Tibial nerve (tissue), 4 donors: ENCODE measurements around the gene DCAF6. TPM values are rescaled to one million over a fixed set of nuclear protein-coding genes. Genes with fewer than 3 reads are reported as not detected.
A peak's percentile ranks its signal among the peaks of the same experiment; 100 is the strongest.

ENCODE experiments used
- DNase-seq, 2 donors: peaks; one replicate each; pipeline ENCODE4 v3.0.0-alpha.2; 2019; ENCODE audit warnings: low spot score in 2 of 2
- H3K27ac ChIP-seq, 4 donors: fragments of 200-600 bp; sonication (generic) in 3 of 4; one replicate each; pipeline ENCODE4 v1.5.1; 2017 to 2019; ENCODE audit warnings: mild to moderate bottlenecking in 1 of 4
- H3K27me3 ChIP-seq, 2 donors: fragments of 200-600 bp; sonication (generic) in 1 of 2; one replicate each; pipeline versions ENCODE4 v1.5.1 to v1.6.0; 2017 to 2019
- H3K36me3 ChIP-seq, 3 donors: fragments of 200-600 bp; sonication (generic); one replicate each; pipeline ENCODE4 v1.5.1; 2018 to 2019
- H3K4me1 ChIP-seq, 4 donors: fragments of 200-600 bp; sonication (generic) in 3 of 4; one replicate each; pipeline ENCODE4 v1.5.1; 2017 to 2019
- H3K4me3 ChIP-seq, 4 donors: fragments of 200-600 bp; sonication (generic) in 3 of 4; one replicate each; pipeline ENCODE4 v1.5.1; 2017 to 2019; ENCODE audit warnings: mild to moderate bottlenecking in 1 of 4, moderate library complexity in 1 of 4
- H3K9me3 ChIP-seq, 4 donors: fragments of 200-600 bp; sonication (generic) in 3 of 4; one replicate each; pipeline ENCODE4 v1.5.1; 2017 to 2019
- EP300 ChIP-seq, 2 donors: sonication (generic); formaldehyde crosslinking; IDR thresholded peaks; one replicate each; pipeline ENCODE4 v1.6.1; 2017; ENCODE audit warnings: antibody characterized with exemption in 2 of 2, mild to moderate bottlenecking in 1 of 2
- POLR2A ChIP-seq, 2 donors: fragments of 450-650 bp; IDR thresholded peaks; one replicate each; pipeline ENCODE4 v1.6.1; 2017; ENCODE audit warnings: antibody characterized with exemption in 2 of 2, mild to moderate bottlenecking in 2 of 2, moderate library complexity in 2 of 2
- WGBS, 2 donors: methylation state at CpG; one replicate each; pipeline ENCODE4 v1.1.5; 2018; 5-methylcytosine and 5-hydroxymethylcytosine counted together
- total RNA-seq, 4 donors: library from RNA; depleted of rRNA; stranded (reverse); fragments of >200 nt; gene quantifications; one replicate each; pipeline ENCODE4 v1.1.0, GENCODE V29; 2016
- TF ChIP-seq, protein P1 (sequence below), 5 experiments: fragments of 200-600 bp in 3 of 5; fragments of 450-650 bp in 2 of 5; sonication (generic) in 3 of 5; IDR thresholded peaks; one replicate each; pipeline ENCODE4 v1.5.1; 2016 to 2019; ENCODE audit warnings: antibody characterized with exemption in 5 of 5, mild to moderate bottlenecking in 3 of 5, moderate library complexity in 2 of 5

DCAF6 gene
- total RNA-seq, 4 donors from 2014 or later, result 75.7 to 118 (median 77.4) TPM

- Histone ChIP-seq H3K36me3 (peaks cover 0 to 31% (median 0%) of the 10 kb centered on the region in 3 donors), H3K4me3 (no peak overlapping the region), H3K27ac (peak overlapping the region in 2 of 4 donors; percentile 58 to 68), H3K9me3 (no peaks in the 10 kb centered on the region), H3K4me1 (peaks cover 0 to 41% (median 10%) of the 10 kb centered on the region in 4 donors), H3K27me3 (no peaks in the 10 kb centered on the region)
- 55 to 91% methylated on average over 5 to 8 of the region's 8 CpGs for WGBS, 2 donors
- no peak for TF ChIP-seq POLR2A (IDR thresholded peaks at IDR 0.05)
- TF ChIP-seq, protein P1, sequence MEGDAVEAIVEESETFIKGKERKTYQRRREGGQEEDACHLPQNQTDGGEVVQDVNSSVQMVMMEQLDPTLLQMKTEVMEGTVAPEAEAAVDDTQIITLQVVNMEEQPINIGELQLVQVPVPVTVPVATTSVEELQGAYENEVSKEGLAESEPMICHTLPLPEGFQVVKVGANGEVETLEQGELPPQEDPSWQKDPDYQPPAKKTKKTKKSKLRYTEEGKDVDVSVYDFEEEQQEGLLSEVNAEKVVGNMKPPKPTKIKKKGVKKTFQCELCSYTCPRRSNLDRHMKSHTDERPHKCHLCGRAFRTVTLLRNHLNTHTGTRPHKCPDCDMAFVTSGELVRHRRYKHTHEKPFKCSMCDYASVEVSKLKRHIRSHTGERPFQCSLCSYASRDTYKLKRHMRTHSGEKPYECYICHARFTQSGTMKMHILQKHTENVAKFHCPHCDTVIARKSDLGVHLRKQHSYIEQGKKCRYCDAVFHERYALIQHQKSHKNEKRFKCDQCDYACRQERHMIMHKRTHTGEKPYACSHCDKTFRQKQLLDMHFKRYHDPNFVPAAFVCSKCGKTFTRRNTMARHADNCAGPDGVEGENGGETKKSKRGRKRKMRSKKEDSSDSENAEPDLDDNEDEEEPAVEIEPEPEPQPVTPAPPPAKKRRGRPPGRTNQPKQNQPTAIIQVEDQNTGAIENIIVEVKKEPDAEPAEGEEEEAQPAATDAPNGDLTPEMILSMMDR (IDR thresholded peaks at IDR 0.05), result peak; percentile 76 to 89 (median 81)
- peak; percentile 67 to 78 for DNase-seq
Observed at GRCh38 chr1:168082008-168082876, 145.8 kb downstream of the DCAF6 start.

DNA sequence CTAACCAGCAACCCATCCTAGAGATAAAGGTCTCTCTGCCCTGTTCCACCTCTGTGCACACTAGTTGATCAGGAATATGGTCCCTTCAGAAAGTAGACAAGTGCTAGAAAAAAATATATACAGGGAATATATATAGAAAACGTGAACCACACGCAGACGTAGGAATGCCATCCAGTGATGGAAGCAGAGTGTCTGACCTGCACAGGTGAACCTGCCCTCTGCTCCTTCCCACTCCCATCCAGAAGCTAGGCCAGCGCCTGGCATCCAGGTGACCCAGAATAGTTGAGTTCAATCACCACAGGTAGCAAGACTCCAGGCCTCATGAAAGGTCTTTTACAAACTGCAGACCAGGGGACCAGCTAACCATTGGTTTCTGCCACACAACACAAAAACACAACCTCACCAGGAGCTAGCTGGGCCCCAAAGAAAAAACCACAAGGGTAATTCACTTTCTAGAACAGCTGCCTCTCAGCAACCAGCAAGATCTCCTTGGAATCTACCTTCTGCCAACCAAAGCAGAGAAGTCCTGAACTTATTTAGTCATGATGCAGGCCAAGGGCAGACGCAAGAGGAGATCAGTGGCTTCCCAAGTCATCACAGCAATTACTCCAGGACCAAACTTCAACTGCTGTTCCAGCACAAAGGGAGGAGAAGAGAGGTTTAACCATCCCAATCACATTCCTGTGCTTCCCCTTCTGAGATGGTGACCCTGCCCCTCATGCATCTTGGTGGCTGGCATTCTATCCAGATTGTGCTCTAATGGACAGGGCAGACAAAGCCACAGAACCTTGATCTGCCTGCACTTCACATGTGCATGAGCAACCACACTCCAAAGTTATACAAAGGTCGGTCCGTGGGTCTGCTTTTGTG, 147.2 kb downstream of the DCAF6 start:
- H3K27me3 ChIP-seq, result no peaks in the 10 kb centered on the region
- H3K4me3 ChIP-seq, result no peak overlapping the region
- TF ChIP-seq POLR2A (IDR thresholded peaks at IDR 0.05) (no peak), EP300 (IDR thresholded peaks at IDR 0.05) (no peak)
- TF ChIP-seq, protein P1 (IDR thresholded peaks at IDR 0.05), result no peak
- peaks cover 0 to 28% (median 0%) of the 10 kb centered on the region in 3 donors for H3K36me3 ChIP-seq
- DNase-seq, result no peak
- 82 to 94% methylated on average over 7 of the region's 7 CpGs for WGBS, 2 donors
- no peaks in the 10 kb centered on the region for H3K9me3 ChIP-seq
- H3K4me1 ChIP-seq, result peaks cover 0 to 41% (median 10%) of the 10 kb centered on the region in 4 donors
- no peak overlapping the region for H3K27ac ChIP-seq

GRCh38 chr1:168084396-168085231, 148.1 kb downstream of the DCAF6 start:
- DNase-seq, result peak; percentile 34 to 40
- Histone ChIP-seq H3K4me1 (peaks cover 0 to 41% (median 10%) of the 10 kb centered on the region in 4 donors), H3K9me3 (no peaks in the 10 kb centered on the region), H3K27ac (peak overlapping the region in 3 of 4 donors; percentile 32 to 72 (median 61)), H3K36me3 (peaks cover 0 to 30% (median 0%) of the 10 kb centered on the region in 3 donors), H3K27me3 (no peaks in the 10 kb centered on the region), H3K4me3 (no peak overlapping the region)
- WGBS, 2 donors, result 32 to 37% methylated on average over 13 of the region's 13 CpGs
- TF ChIP-seq EP300 (IDR thresholded peaks at IDR 0.05), result no peak
- TF ChIP-seq, protein P1 (IDR thresholded peaks at IDR 0.05), result peak; percentile 64 to 77 (median 74)

- TF ChIP-seq EP300 (IDR thresholded peaks at IDR 0.05), result peak in 1 of 2 donors; percentile 62
- TF ChIP-seq POLR2A (IDR thresholded peaks at IDR 0.05), result no peak
- TF ChIP-seq, protein P1 (IDR thresholded peaks at IDR 0.05), result no peak
- 52 to 68% methylated on average over 11 to 16 of the region's 16 CpGs for WGBS, 2 donors
- H3K4me3 ChIP-seq, result no peak overlapping the region
- H3K9me3 ChIP-seq, result no peaks in the 10 kb centered on the region
- peak overlapping the region in 3 of 4 donors; percentile 32 to 72 (median 61) for H3K27ac ChIP-seq
- H3K4me1 ChIP-seq, result peaks cover 0 to 41% (median 10%) of the 10 kb centered on the region in 4 donors
- DNase-seq, result peak; percentile 40 to 42
- H3K36me3 ChIP-seq, result peaks cover 0 to 38% (median 0%) of the 10 kb centered on the region in 3 donors
- H3K27me3 ChIP-seq, result no peaks in the 10 kb centered on the region
Observed at GRCh38 chr1:168085401-168085872, 149.0 kb downstream of the DCAF6 start.
